Activated naive CD4-positive, alpha-beta T cell treated with anti-CD3 and anti-CD28 coated beads, Interleukin-2, amount 10 ng/mL, durations not matched to agents 7 days and 5 days (primary cell): Measurements from ENCODE around the gene SYTL2.

Source experiments
- CTCF ChIA-PET: fragments of 350-600 bp; sonication (Branson Sonifier 250); formaldehyde crosslinking; loops from one replicate; lab custom pipeline; 2021; ENCODE audit warnings: antibody characterized with exemption; lab: Charles Lee
- DNase-seq: peaks from one replicate; pipeline ENCODE4 v3.0.0-alpha.2; 2020
- H3K27ac Mint-ChIP-seq: one replicate; pipeline ENCODE4 v1.8.0; 2021; ENCODE audit warnings: mild to moderate bottlenecking, moderate library complexity, mixed read lengths
- H3K27me3 Mint-ChIP-seq: one replicate; pipeline ENCODE4 v1.8.0; 2021; ENCODE audit warnings: mild to moderate bottlenecking, mixed read lengths
- H3K36me3 Mint-ChIP-seq: one replicate; pipeline ENCODE4 v1.8.0; 2021; ENCODE audit warnings: mixed read lengths
- H3K4me1 Mint-ChIP-seq: one replicate; pipeline ENCODE4 v1.8.0; 2021; ENCODE audit warnings: mixed read lengths
- H3K4me3 Mint-ChIP-seq: one replicate; pipeline ENCODE4 v1.8.0; 2021; ENCODE audit warnings: mild to moderate bottlenecking, moderate library complexity, mixed read lengths
- H3K9me3 Mint-ChIP-seq: one replicate; pipeline ENCODE4 v1.8.0; 2021; ENCODE audit warnings: mixed read lengths

The SYTL2 gene

GRCh38 chr11:85819441-85819840, 8.5 kb upstream of the SYTL2 start:
- Mint-ChIP-seq H3K4me3 (no peak overlapping the region), H3K27ac (no peak overlapping the region), H3K27me3 (peaks cover 8% of the 10 kb centered on the region), H3K4me1 (peaks cover 37% of the 10 kb centered on the region), H3K36me3 (peaks cover 3% of the 10 kb centered on the region), H3K9me3 (no peaks in the 10 kb centered on the region)
- CTCF ChIA-PET, result interaction anchor here (0.9 kb wide), 1 partner anchor 67 kb away, joined by 3 read pairs; no protein-coding TSS in a partner anchor
- DNase-seq, result no peak

- H3K4me1 Mint-ChIP-seq, result peaks cover 28% of the 10 kb centered on the region
- no peak overlapping the region for H3K27ac Mint-ChIP-seq
- no peak overlapping the region for H3K4me3 Mint-ChIP-seq
- CTCF ChIA-PET, result interaction anchor here (0.9 to 1.3 kb wide), 4 partner anchors 10 to 120 kb away, joined by 3 to 4 read pairs (median 4); no protein-coding TSS in a partner anchor
- no peaks in the 10 kb centered on the region for H3K9me3 Mint-ChIP-seq
- DNase-seq, result no peak
- H3K36me3 Mint-ChIP-seq, result peaks cover 5% of the 10 kb centered on the region
- peaks cover 17% of the 10 kb centered on the region for H3K27me3 Mint-ChIP-seq
Measured at GRCh38 chr11:85815186-85815931, 4.4 kb upstream of the SYTL2 start.

GRCh38 chr11:85813721-85814120, 2.8 kb upstream of the SYTL2 start:
- CTCF ChIA-PET, result interaction anchor here (0.9 kb wide), 1 partner anchor 120 kb away, joined by 3 read pairs; no protein-coding TSS in a partner anchor
- peaks cover 5% of the 10 kb centered on the region for H3K36me3 Mint-ChIP-seq
- no peak overlapping the region for H3K27ac Mint-ChIP-seq
- peaks cover 44% of the 10 kb centered on the region for H3K4me1 Mint-ChIP-seq
- peaks cover 22% of the 10 kb centered on the region for H3K27me3 Mint-ChIP-seq
- no peak for DNase-seq
- no peaks in the 10 kb centered on the region for H3K9me3 Mint-ChIP-seq
- H3K4me3 Mint-ChIP-seq, result no peak overlapping the region

GRCh38 chr11:85811624-85812023, 683 bp upstream of the SYTL2 start:
- Mint-ChIP-seq H3K9me3 (no peaks in the 10 kb centered on the region), H3K4me1 (peaks cover 53% of the 10 kb centered on the region), H3K27ac (peak overlapping the region; percentile 83), H3K4me3 (peak overlapping the region; percentile 90), H3K36me3 (peaks cover 5% of the 10 kb centered on the region), H3K27me3 (peaks cover 25% of the 10 kb centered on the region)
- CTCF ChIA-PET, result interaction anchor here (3.1 kb wide), 1 partner anchor 14 kb away, joined by 26 read pairs; no protein-coding TSS in a partner anchor
- no peak for DNase-seq

- peak; percentile 26 for DNase-seq
- Mint-ChIP-seq H3K36me3 (peaks cover 5% of the 10 kb centered on the region), H3K4me1 (peaks cover 54% of the 10 kb centered on the region), H3K4me3 (peak overlapping the region; percentile 90), H3K27ac (peak overlapping the region; percentile 84), H3K9me3 (no peaks in the 10 kb centered on the region), H3K27me3 (peaks cover 25% of the 10 kb centered on the region)
- CTCF ChIA-PET, result interaction anchor here (0.7 to 3.1 kb wide), 5 partner anchors 15 to 115 kb away, joined by 3 to 26 read pairs (median 4); partner anchors contain the start of gene CCDC83
Measured at GRCh38 chr11:85810521-85810870, 445 bp downstream of the SYTL2 start.

GRCh38 chr11:85809863-85810262, 1.1 kb downstream of the SYTL2 start:
- Mint-ChIP-seq H3K36me3 (peaks cover 9% of the 10 kb centered on the region), H3K27ac (peak overlapping the region; percentile 84), H3K4me3 (peak overlapping the region; percentile 90), H3K4me1 (peaks cover 50% of the 10 kb centered on the region), H3K27me3 (peaks cover 25% of the 10 kb centered on the region), H3K9me3 (no peaks in the 10 kb centered on the region)
- CTCF ChIA-PET, result interaction anchor here (1.2 to 3.1 kb wide), 4 partner anchors 16 to 115 kb away, joined by 4 to 26 read pairs (median 4); partner anchors contain the start of gene CCDC83
- DNase-seq, result peak; percentile 33

- Mint-ChIP-seq H3K4me1 (peaks cover 49% of the 10 kb centered on the region), H3K4me3 (peak overlapping the region; percentile 90), H3K36me3 (peaks cover 14% of the 10 kb centered on the region), H3K27me3 (peaks cover 25% of the 10 kb centered on the region), H3K27ac (peak overlapping the region; percentile 36), H3K9me3 (no peaks in the 10 kb centered on the region)
- CTCF ChIA-PET, result interaction anchor here (0.8 to 3.1 kb wide), 5 partner anchors 16 to 1228 kb away, joined by 3 to 26 read pairs (median 4); partner anchors contain the start of gene CCDC83
- DNase-seq, result peak; percentile 28
Measured at GRCh38 chr11:85809191-85809590, 1.8 kb downstream of the SYTL2 start.

- H3K9me3 Mint-ChIP-seq, result no peaks in the 10 kb centered on the region
- peaks cover 36% of the 10 kb centered on the region for H3K4me1 Mint-ChIP-seq
- DNase-seq, result no peak
- H3K27me3 Mint-ChIP-seq, result peaks cover 14% of the 10 kb centered on the region
- peaks cover 9% of the 10 kb centered on the region for H3K36me3 Mint-ChIP-seq
- no peak overlapping the region for H3K27ac Mint-ChIP-seq
- CTCF ChIA-PET, result interaction anchor here (0.9 to 1.2 kb wide), 3 partner anchors 12 to 44 kb away, joined by 3 to 4 read pairs (median 3); no protein-coding TSS in a partner anchor
- no peak overlapping the region for H3K4me3 Mint-ChIP-seq
Measured at GRCh38 chr11:85806876-85807275, 4.1 kb downstream of the SYTL2 start.

GRCh38 chr11:85806016-85806415, 4.9 kb downstream of the SYTL2 start:
- peaks cover 9% of the 10 kb centered on the region for H3K27me3 Mint-ChIP-seq
- H3K4me1 Mint-ChIP-seq, result peaks cover 35% of the 10 kb centered on the region
- CTCF ChIA-PET, result no interaction called here
- H3K9me3 Mint-ChIP-seq, result peaks cover 3% of the 10 kb centered on the region
- no peak overlapping the region for H3K27ac Mint-ChIP-seq
- no peak for DNase-seq
- H3K36me3 Mint-ChIP-seq, result peaks cover 14% of the 10 kb centered on the region
- H3K4me3 Mint-ChIP-seq, result no peak overlapping the region

- DNase-seq, result no peak
- CTCF ChIA-PET, result no interaction called here
- Mint-ChIP-seq H3K27ac (no peak overlapping the region), H3K36me3 (peaks cover 21% of the 10 kb centered on the region), H3K27me3 (peaks cover 9% of the 10 kb centered on the region), H3K4me1 (peaks cover 39% of the 10 kb centered on the region), H3K9me3 (peaks cover 7% of the 10 kb centered on the region), H3K4me3 (no peak overlapping the region)
Measured at GRCh38 chr11:85805387-85805786, 5.6 kb downstream of the SYTL2 start.

- CTCF ChIA-PET, result no interaction called here
Measured at GRCh38 chr11:85803920-85804319, 7.0 kb downstream of the SYTL2 start.

GRCh38 chr11:85803303-85803702, 7.6 kb downstream of the SYTL2 start:
- CTCF ChIA-PET, result no interaction called here
- H3K27me3 Mint-ChIP-seq, result peaks cover 4% of the 10 kb centered on the region

More at GRCh38 chr11:85803920-85804319, 7.0 kb downstream of the SYTL2 start:
- Mint-ChIP-seq H3K4me1 (peaks cover 31% of the 10 kb centered on the region), H3K4me3 (no peak overlapping the region), H3K36me3 (peaks cover 21% of the 10 kb centered on the region), H3K27ac (no peak overlapping the region), H3K9me3 (peaks cover 7% of the 10 kb centered on the region), H3K27me3 (peaks cover 4% of the 10 kb centered on the region)
- DNase-seq, result no peak

GRCh38 chr11:85801527-85801926, 9.4 kb downstream of the SYTL2 start:
- Mint-ChIP-seq H3K4me3 (no peak overlapping the region), H3K27me3 (no peaks in the 10 kb centered on the region), H3K27ac (no peak overlapping the region), H3K9me3 (peaks cover 7% of the 10 kb centered on the region), H3K36me3 (peaks cover 21% of the 10 kb centered on the region), H3K4me1 (peaks cover 19% of the 10 kb centered on the region)
- CTCF ChIA-PET, result no interaction called here
- DNase-seq, result no peak

More at GRCh38 chr11:85803303-85803702, 7.6 kb downstream of the SYTL2 start:
- Mint-ChIP-seq H3K9me3 (peaks cover 7% of the 10 kb centered on the region), H3K4me1 (peaks cover 27% of the 10 kb centered on the region), H3K36me3 (peaks cover 21% of the 10 kb centered on the region), H3K27ac (no peak overlapping the region), H3K4me3 (no peak overlapping the region)
- DNase-seq, result no peak

GRCh38 chr11:85800595-85801342, 10.2 kb downstream of the SYTL2 start:
- Mint-ChIP-seq H3K36me3 (peaks cover 26% of the 10 kb centered on the region), H3K9me3 (peaks cover 7% of the 10 kb centered on the region), H3K4me3 (no peak overlapping the region), H3K4me1 (peaks cover 19% of the 10 kb centered on the region), H3K27me3 (no peaks in the 10 kb centered on the region), H3K27ac (no peak overlapping the region)
- no peak for DNase-seq
- CTCF ChIA-PET, result no interaction called here
